Hepatocyte (in vitro differentiated cells): ENCODE measurements around the gene CRYBG2.
"Not testable (repeated sequence)": the region's sequence is repeated elsewhere in the genome, so short reads cannot be mapped to it uniquely, and the experiment has no call there.

Source experiments
- EZH2 ChIP-seq: fragments of 200-600 bp; sonication (generic); IDR thresholded peaks from 2 replicates; pipeline ENCODE4 v1.6.1; 2016; ENCODE audit warnings: antibody characterized with exemption, mild to moderate bottlenecking, borderline replicate concordance
- EZH2phosphoT487 ChIP-seq: fragments of 200-600 bp; sonication (generic); IDR thresholded peaks from one replicate; pipeline ENCODE4 v1.6.1; 2018; ENCODE audit warnings: antibody characterized with exemption, mild to moderate bottlenecking, low read depth, moderate library complexity; ENCODE audit not compliant: unreplicated experiment, severe bottlenecking

- not testable (repeated sequence) for TF ChIP-seq EZH2phosphoT487, EZH2
Measured at GRCh38 chr1:26329380-26329779, 24.6 kb downstream of the CRYBG2 start.
